ENCODE measurements around the gene TAS2R19.
"Not testable (repeated sequence)": the region's sequence is repeated elsewhere in the genome, so short reads cannot be mapped to it uniquely, and the experiment has no call there.

Gene TAS2R19

GRCh38 chr12:11022520-11022919, at the start of gene TAS2R19:
Gene TAS2R19 (minus strand): TSS chr12:11022620. CDS start chr12:11022571, 49 bp downstream.
- in situ Hi-C loops (cut with MboI; ENCODE audit: low pct_unique_long_range_greater_than_20kb, low sequenced_read_pairs), result no loop called here
- DNase-seq, result no peak

GRCh38 chr12:11071414-11071813, 49.0 kb upstream of the TAS2R19 start:
- in situ Hi-C loops (cut with MboI; ENCODE audit: low pct_unique_long_range_greater_than_20kb, low sequenced_read_pairs), result loop anchor here (5.0 kb wide), 1 partner anchor 54 kb away; no protein-coding TSS in a partner anchor
- no peak for DNase-seq

GRCh38 chr12:11070999-11071398, 48.6 kb upstream of the TAS2R19 start:
- in situ Hi-C loops (cut with MboI; ENCODE audit: low pct_unique_long_range_greater_than_20kb, low sequenced_read_pairs), result loop anchor here (5.0 kb wide), 1 partner anchor 54 kb away; no protein-coding TSS in a partner anchor

GRCh38 chr12:11069854-11070365, 47.5 kb upstream of the TAS2R19 start:
- in situ Hi-C loops (cut with MboI; ENCODE audit: low pct_unique_long_range_greater_than_20kb, low sequenced_read_pairs), result loop anchor here (5.0 kb wide), 1 partner anchor 53 kb away; no protein-coding TSS in a partner anchor
- no peak for DNase-seq

More at GRCh38 chr12:11070999-11071398, 48.6 kb upstream of the TAS2R19 start:
- DNase-seq, result no peak

GRCh38 chr12:11067514-11067913, 45.1 kb upstream of the TAS2R19 start:
- DNase-seq, result no peak
- in situ Hi-C loops (cut with MboI; ENCODE audit: low pct_unique_long_range_greater_than_20kb, low sequenced_read_pairs), result no loop called here

GRCh38 chr12:11062194-11062593, 39.8 kb upstream of the TAS2R19 start, which contains the start of gene TAS2R46:
Gene TAS2R46 (minus strand): TSS chr12:11062294. CDS start chr12:11062294, 0 bp downstream.
- DNase-seq; in situ Hi-C loops (cut with MboI; ENCODE audit: low pct_unique_long_range_greater_than_20kb, low sequenced_read_pairs): not testable (repeated sequence)

- in situ Hi-C loops (cut with MboI; ENCODE audit: low pct_unique_long_range_greater_than_20kb, low sequenced_read_pairs), result no loop called here
These were observed 37.4 kb upstream of the TAS2R19 start for GRCh38 chr12:11059784-11060183.

GRCh38 chr12:11059041-11059440, 36.6 kb upstream of the TAS2R19 start:
- DNase-seq, result no peak
- in situ Hi-C loops (cut with MboI; ENCODE audit: low pct_unique_long_range_greater_than_20kb, low sequenced_read_pairs), result no loop called here

More at GRCh38 chr12:11059784-11060183, 37.4 kb upstream of the TAS2R19 start:
- DNase-seq, result no peak

- in situ Hi-C loops (cut with MboI; ENCODE audit: low pct_unique_long_range_greater_than_20kb, low sequenced_read_pairs), result no loop called here
- DNase-seq, result no peak
These were observed 32.9 kb upstream of the TAS2R19 start for GRCh38 chr12:11055306-11055705.

GRCh38 chr12:11049806-11050531, 27.5 kb upstream of the TAS2R19 start:
- in situ Hi-C loops (cut with MboI; ENCODE audit: low pct_unique_long_range_greater_than_20kb, low sequenced_read_pairs); DNase-seq: not testable (repeated sequence)

- DNase-seq; in situ Hi-C loops (cut with MboI; ENCODE audit: low pct_unique_long_range_greater_than_20kb, low sequenced_read_pairs): not testable (repeated sequence)
These were observed 18.9 kb upstream of the TAS2R19 start for GRCh38 chr12:11041366-11041765.

GRCh38 chr12:11040162-11040561, 17.7 kb upstream of the TAS2R19 start:
- in situ Hi-C loops (cut with MboI; ENCODE audit: low pct_unique_long_range_greater_than_20kb, low sequenced_read_pairs), result no loop called here
- no peak for DNase-seq

GRCh38 chr12:11039171-11039570, 16.8 kb upstream of the TAS2R19 start:
- DNase-seq, result no peak
- in situ Hi-C loops (cut with MboI; ENCODE audit: low pct_unique_long_range_greater_than_20kb, low sequenced_read_pairs), result no loop called here

- DNase-seq; in situ Hi-C loops (cut with MboI; ENCODE audit: low pct_unique_long_range_greater_than_20kb, low sequenced_read_pairs): not testable (repeated sequence)
These were observed 11.5 kb upstream of the TAS2R19 start for GRCh38 chr12:11033959-11034358.

- no peak for DNase-seq
- in situ Hi-C loops (cut with MboI; ENCODE audit: low pct_unique_long_range_greater_than_20kb, low sequenced_read_pairs), result no loop called here
These were observed 8.9 kb upstream of the TAS2R19 start, which contains the start of gene TAS2R31 for GRCh38 chr12:11031307-11031706. Gene TAS2R31 (minus strand): TSS chr12:11031407. CDS start chr12:11031335, 72 bp downstream.

- in situ Hi-C loops (cut with MboI; ENCODE audit: low pct_unique_long_range_greater_than_20kb, low sequenced_read_pairs), result no loop called here
- no peak for DNase-seq
These were observed 3.7 kb upstream of the TAS2R19 start for GRCh38 chr12:11026118-11026517.

- in situ Hi-C loops (cut with MboI; ENCODE audit: low pct_unique_long_range_greater_than_20kb, low sequenced_read_pairs), result no loop called here
- no peak for DNase-seq
These were observed 967 bp upstream of the TAS2R19 start for GRCh38 chr12:11023387-11023786.

- in situ Hi-C loops (cut with MboI; ENCODE audit: low pct_unique_long_range_greater_than_20kb, low sequenced_read_pairs), result loop anchor here (5.0 kb wide), 1 partner anchor 55 kb away; no protein-coding TSS in a partner anchor
- DNase-seq, result no peak
These were observed 5.5 kb downstream of the TAS2R19 start for GRCh38 chr12:11016937-11017336.

- DNase-seq, result peak; percentile 9
- in situ Hi-C loops (cut with MboI; ENCODE audit: low pct_unique_long_range_greater_than_20kb, low sequenced_read_pairs), result loop anchor here (5.0 kb wide), 1 partner anchor 56 kb away; no protein-coding TSS in a partner anchor
These were observed 6.5 kb downstream of the TAS2R19 start for GRCh38 chr12:11015775-11016430.

GRCh38 chr12:11014234-11014633, 8.2 kb downstream of the TAS2R19 start:
- DNase-seq, result no peak
- in situ Hi-C loops (cut with MboI; ENCODE audit: low pct_unique_long_range_greater_than_20kb, low sequenced_read_pairs), result no loop called here

Data from KBM-7 (cell line).